PC-3 (cell line): Measurements from ENCODE around the gene FUCA2. TPM values are rescaled to one million over a fixed set of nuclear protein-coding genes. Genes with fewer than 3 reads are reported as not detected.

ENCODE experiments used
- ATAC-seq: fragments of 200-7000 bp; cut with Tn5 transposase; 2 replicates; pipeline ENCODE4 v1.9.1; 2020; ENCODE audit warnings: mild to moderate bottlenecking, moderate library complexity
- BruUV-seq: library from RNA; stranded (reverse); fragments of 400-500 nt; replicated peaks from 2 replicates; lab custom pipeline; 2021; lab: Mats Ljungman, UMichigan
- CTCF ChIA-PET: fragments of 300-600 bp; sonication (Branson Sonifier 250); formaldehyde crosslinking; loops from one replicate; lab custom pipeline; 2022; ENCODE audit warnings: antibody characterized with exemption; lab: Charles Lee
- POLR2A ChIA-PET: fragments of 300-600 bp; sonication (Branson Sonifier 250); formaldehyde crosslinking; loops from one replicate; lab custom pipeline; 2022; ENCODE audit warnings: antibody characterized with exemption; ENCODE audit not compliant: unreplicated experiment; lab: Charles Lee
- DNase-seq: peaks from one replicate; pipeline ENCODE4 v3.0.0-alpha.2; 2015
- H2AFZ ChIP-seq: fragments of 300-600 bp; sonication (generic); 2 replicates; pipeline ENCODE4 v1.6.0; 2016; ENCODE audit warnings: antibody characterized with exemption, low read length
- H3F3A ChIP-seq: fragments of 300-600 bp; sonication (generic); one replicate; pipeline ENCODE4 v1.6.0; 2017; ENCODE audit warnings: antibody characterized with exemption, low read length, control low read depth, mild to moderate bottlenecking; ENCODE audit not compliant: unreplicated experiment
- H3K27ac ChIP-seq: fragments of 300-600 bp; sonication (generic); 2 replicates; pipeline ENCODE4 v1.5.1; 2016; ENCODE audit warnings: mild to moderate bottlenecking, low read length
- H3K27me3 ChIP-seq: fragments of 300-600 bp; sonication (generic); 2 replicates; pipeline ENCODE4 v1.6.1; 2016; ENCODE audit warnings: low read length, mixed read lengths
- H3K36me3 ChIP-seq: fragments of 300-600 bp; sonication (generic); 2 replicates; pipeline ENCODE4 v1.6.1; 2016; ENCODE audit warnings: low read depth, mixed run types, low read length, mixed read lengths
- H3K4me1 ChIP-seq: fragments of 300-600 bp; sonication (generic); 2 replicates; pipeline ENCODE4 v1.5.1; 2016; ENCODE audit warnings: low read length; ENCODE audit not compliant: insufficient read depth
- H3K4me2 ChIP-seq: fragments of 300-600 bp; sonication (generic); 2 replicates; pipeline ENCODE4 v1.6.0; 2016; ENCODE audit warnings: low read length
- H3K4me3 ChIP-seq: fragments of 300-600 bp; sonication (generic); 2 replicates; pipeline ENCODE4 v1.5.1; 2016; ENCODE audit warnings: mild to moderate bottlenecking, low read length, mixed read lengths
- H3K79me2 ChIP-seq: fragments of 300-600 bp; sonication (generic); 2 replicates; pipeline ENCODE4 v1.6.1; 2017; ENCODE audit warnings: low read length, mixed read lengths
- H3K9ac ChIP-seq: fragments of 300-600 bp; sonication (generic); 2 replicates; pipeline ENCODE4 v1.6.0; 2016; ENCODE audit warnings: mild to moderate bottlenecking, low read length
- H3K9me2 ChIP-seq: fragments of 300-600 bp; sonication (generic); replicated peaks from 2 replicates; pipeline ENCODE4 v1.6.1; 2016; ENCODE audit warnings: mixed run types, low read length, mixed read lengths
- H3K9me3 ChIP-seq: fragments of 300-600 bp; sonication (generic); 2 replicates; pipeline ENCODE4 v1.6.1; 2016; ENCODE audit warnings: low read length, mixed read lengths
- H4K20me1 ChIP-seq: fragments of 300-600 bp; sonication (generic); 2 replicates; pipeline ENCODE4 v1.6.1; 2016; ENCODE audit warnings: low read length, mixed read lengths
- CTCF ChIP-seq: fragments of 300-600 bp; sonication (generic); conservative IDR thresholded peaks from 2 replicates; pipeline ENCODE4 v1.5.1; 2017; ENCODE audit warnings: antibody characterized with exemption, low read depth, mild to moderate bottlenecking, low read length
- EZH2 ChIP-seq: fragments of 300-600 bp; sonication (generic); IDR thresholded peaks from one replicate; pipeline ENCODE4 v1.6.1; 2017; ENCODE audit warnings: antibody characterized with exemption, mild to moderate bottlenecking, low read length; ENCODE audit not compliant: unreplicated experiment
- EZH2phosphoT487 ChIP-seq: fragments of 300-600 bp; sonication (generic); IDR thresholded peaks from 2 replicates; pipeline ENCODE4 v1.6.1; 2018; ENCODE audit warnings: mild to moderate bottlenecking, antibody characterized with exemption, low read length, borderline replicate concordance
- intact Hi-C: fragments of 100-400 bp; cut with micrococcal nuclease; formaldehyde crosslinking; loops from 2 replicates; pipeline ENCODE4 v1.9.0; 2023
- total RNA-seq: library from RNA; depleted of rRNA; stranded (reverse); fragments of >200 nt; gene quantifications from 2 replicates; pipeline ENCODE4 v1.2.3, GENCODE V29; 2014

FUCA2 gene
- total RNA-seq, 1 experiment from 2014 or later, result 52.8 TPM

GRCh38 chr6:143542888-143543287 lies 31.4 kb upstream of the FUCA2 start:
- POLR2A ChIA-PET, result no interaction called here
- Histone ChIP-seq H3K4me1 (no peaks in the 10 kb centered on the region; the same call in 1 of the 2 replicates), H3K36me3 (no peaks in the 10 kb centered on the region), H3K27me3 (no peaks in the 10 kb centered on the region), H3K9me3 (no peaks in the 10 kb centered on the region), H3K4me2 (no peak overlapping the region), H3K4me3 (no peak overlapping the region), H3F3A (no peaks in the 10 kb centered on the region), H3K9me2 (no peaks in the 10 kb centered on the region), H3K79me2 (peaks cover 9% of the 10 kb centered on the region; the same call in 1 of the 2 replicates), H4K20me1 (no peaks in the 10 kb centered on the region), H2AFZ (no peak overlapping the region), H3K27ac (no peak overlapping the region), H3K9ac (no peak overlapping the region)
- CTCF ChIA-PET, result no interaction called here
- no peak for TF ChIP-seq EZH2
- no peak for TF ChIP-seq EZH2phosphoT487
- no peak for TF ChIP-seq CTCF
- DNase-seq (peak; percentile 25), ATAC-seq (no peak)
- intact Hi-C loops, result no loop called here
- no TSS peak for BruUV-seq

GRCh38 chr6:143540192-143540591 lies 28.7 kb upstream of the FUCA2 start:
- Histone ChIP-seq H3K9me3 (no peaks in the 10 kb centered on the region), H3K36me3 (no peaks in the 10 kb centered on the region), H3K9ac (no peak overlapping the region), H3F3A (no peaks in the 10 kb centered on the region), H2AFZ (no peak overlapping the region), H3K9me2 (no peaks in the 10 kb centered on the region), H3K27ac (no peak overlapping the region), H3K79me2 (peaks cover 14% of the 10 kb centered on the region; the same call in 1 of the 2 replicates), H3K4me2 (no peak overlapping the region), H3K4me3 (no peak overlapping the region), H4K20me1 (no peaks in the 10 kb centered on the region), H3K4me1 (peaks cover 7% of the 10 kb centered on the region; the same call in 1 of the 2 replicates), H3K27me3 (no peaks in the 10 kb centered on the region)
- ChIA-PET POLR2A (no interaction called here), CTCF (no interaction called here)
- ATAC-seq, result no peak
- no peak for TF ChIP-seq EZH2phosphoT487
- TF ChIP-seq EZH2, result no peak
- BruUV-seq, result no TSS peak
- no peak for DNase-seq
- intact Hi-C loops, result no loop called here

GRCh38 chr6:143539734-143540133 lies 28.2 kb upstream of the FUCA2 start:
- TF ChIP-seq EZH2phosphoT487, result no peak
- no peak for TF ChIP-seq EZH2
- TF ChIP-seq CTCF, result no peak
- Histone ChIP-seq H3K79me2 (peaks cover 14% of the 10 kb centered on the region; the same call in 1 of the 2 replicates), H3K27me3 (no peaks in the 10 kb centered on the region), H3F3A (no peaks in the 10 kb centered on the region), H3K27ac (no peak overlapping the region), H4K20me1 (no peaks in the 10 kb centered on the region), H3K4me3 (no peak overlapping the region), H3K9me3 (no peaks in the 10 kb centered on the region), H2AFZ (no peak overlapping the region), H3K9me2 (no peaks in the 10 kb centered on the region), H3K4me1 (peaks cover 7% of the 10 kb centered on the region; the same call in 1 of the 2 replicates), H3K36me3 (no peaks in the 10 kb centered on the region), H3K4me2 (no peak overlapping the region), H3K9ac (no peak overlapping the region)
- DNase-seq (no peak), ATAC-seq (no peak)
- POLR2A ChIA-PET, result no interaction called here
- CTCF ChIA-PET, result no interaction called here
- no TSS peak for BruUV-seq
- intact Hi-C loops, result no loop called here
